SJSA1 (cell line): ENCODE data around the gene CYBRD1. TPM values are rescaled to one million over a fixed set of nuclear protein-coding genes. Genes with fewer than 3 reads are reported as not detected.
A peak's percentile ranks its signal among the peaks of the same experiment; 100 is the strongest.
"Not testable (repeated sequence)": the region's sequence is repeated elsewhere in the genome, so short reads cannot be mapped to it uniquely, and the experiment has no call there.

Source experiments
- DNase-seq, 2 experiments: peaks; one replicate each; pipeline ENCODE4 v3.0.0-alpha.2; 2015 to 2020; ENCODE audit warnings: low spot score in 2 of 2, low read depth in 1 of 2
- H3K27ac ChIP-seq: fragments of 250-450 bp; sonication (Bioruptor Pico); 2 replicates; pipeline ENCODE4 v1.5.1; 2020; ENCODE audit warnings: mild to moderate bottlenecking, moderate library complexity
- H3K27me3 ChIP-seq: fragments of 250-450 bp; sonication (Bioruptor Pico); replicated peaks from 2 replicates; pipeline ENCODE4 v1.5.1; 2020; ENCODE audit warnings: mild to moderate bottlenecking, moderate library complexity
- H3K36me3 ChIP-seq: fragments of 250-450 bp; sonication (Bioruptor Pico); 2 replicates; pipeline ENCODE4 v1.5.1; 2020; ENCODE audit warnings: mild to moderate bottlenecking
- H3K4me1 ChIP-seq: fragments of 250-450 bp; sonication (Bioruptor Pico); replicated peaks from 2 replicates; pipeline ENCODE4 v1.6.1; 2021; ENCODE audit warnings: mild to moderate bottlenecking
- H3K4me3 ChIP-seq: fragments of 250-450 bp; sonication (Bioruptor Pico); 2 replicates; pipeline ENCODE4 v1.5.1; 2020; ENCODE audit warnings: mild to moderate bottlenecking
- H3K9me3 ChIP-seq: fragments of 250-450 bp; sonication (Bioruptor Pico); replicated peaks from 2 replicates; pipeline ENCODE4 v1.5.1; 2020; ENCODE audit warnings: mild to moderate bottlenecking
- total RNA-seq: library from RNA; depleted of rRNA; stranded (reverse); fragments of >200 nt; shearing (Covaris generic); gene quantifications from 2 replicates; pipeline ENCODE4 v1.2.3, GENCODE V29; 2014

The CYBRD1 gene
- total RNA-seq, 1 experiment from 2014 or later, result 66.5 TPM

DNA sequence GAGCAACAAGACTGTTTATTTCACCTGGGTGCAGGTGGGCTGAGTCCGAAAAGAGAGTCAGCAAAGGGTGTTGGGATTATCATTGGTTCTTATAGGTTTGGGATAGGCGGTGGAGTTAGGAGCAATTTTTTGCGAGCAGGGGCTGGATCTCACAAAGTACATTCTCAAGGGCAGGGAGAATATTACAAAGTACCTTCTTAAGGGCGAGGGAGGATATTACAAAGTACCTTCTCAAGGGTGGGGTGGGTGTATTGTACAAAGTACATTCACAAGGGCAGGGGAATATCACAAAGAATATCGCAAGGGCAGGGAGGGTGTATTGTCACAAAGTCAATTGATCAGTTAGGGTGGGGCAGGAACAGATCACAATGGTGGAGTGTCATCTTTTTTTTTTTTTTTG is 24.6 kb upstream of the CYBRD1 start:
- H3K27ac ChIP-seq, H3K4me1 ChIP-seq, H3K4me3 ChIP-seq, H3K36me3 ChIP-seq, DNase-seq, H3K27me3 ChIP-seq, H3K9me3 ChIP-seq: not testable (repeated sequence)

DNA sequence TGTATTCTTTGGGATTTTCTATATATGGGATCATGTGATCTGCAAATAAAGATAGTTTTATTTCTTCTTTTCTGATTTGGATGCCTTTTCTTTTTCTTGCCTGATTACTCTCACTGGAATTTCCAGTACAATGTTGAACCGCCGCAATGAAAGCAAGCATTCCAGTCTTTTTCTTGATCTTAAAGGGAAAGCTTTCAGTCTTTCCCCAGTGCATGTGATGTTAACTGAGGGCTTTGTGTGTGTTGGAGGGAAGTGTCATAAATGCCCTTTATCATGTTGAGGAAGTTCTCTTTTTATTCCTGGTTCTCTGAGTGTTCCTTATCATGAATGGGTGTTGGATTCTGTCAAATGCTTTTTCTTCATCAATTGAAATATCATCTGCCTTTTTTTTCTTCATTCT is 16.9 kb upstream of the CYBRD1 start:
- Histone ChIP-seq H3K4me1 (peaks cover 9% of the 10 kb centered on the region; the same call in 1 of the 2 replicates), H3K27me3 (no peaks in the 10 kb centered on the region; the same call in 1 of the 2 replicates), H3K36me3 (no peaks in the 10 kb centered on the region), H3K27ac (peak overlapping the region; percentile 30; the same call in 1 of the 2 replicates), H3K4me3 (no peak overlapping the region), H3K9me3 (0 out of 2 replicates have a peak, but pooled peaks cover 4% of the 10 kb centered on the region)
- DNase-seq, result peak in 1 of 2 experiments; percentile 23

DNA sequence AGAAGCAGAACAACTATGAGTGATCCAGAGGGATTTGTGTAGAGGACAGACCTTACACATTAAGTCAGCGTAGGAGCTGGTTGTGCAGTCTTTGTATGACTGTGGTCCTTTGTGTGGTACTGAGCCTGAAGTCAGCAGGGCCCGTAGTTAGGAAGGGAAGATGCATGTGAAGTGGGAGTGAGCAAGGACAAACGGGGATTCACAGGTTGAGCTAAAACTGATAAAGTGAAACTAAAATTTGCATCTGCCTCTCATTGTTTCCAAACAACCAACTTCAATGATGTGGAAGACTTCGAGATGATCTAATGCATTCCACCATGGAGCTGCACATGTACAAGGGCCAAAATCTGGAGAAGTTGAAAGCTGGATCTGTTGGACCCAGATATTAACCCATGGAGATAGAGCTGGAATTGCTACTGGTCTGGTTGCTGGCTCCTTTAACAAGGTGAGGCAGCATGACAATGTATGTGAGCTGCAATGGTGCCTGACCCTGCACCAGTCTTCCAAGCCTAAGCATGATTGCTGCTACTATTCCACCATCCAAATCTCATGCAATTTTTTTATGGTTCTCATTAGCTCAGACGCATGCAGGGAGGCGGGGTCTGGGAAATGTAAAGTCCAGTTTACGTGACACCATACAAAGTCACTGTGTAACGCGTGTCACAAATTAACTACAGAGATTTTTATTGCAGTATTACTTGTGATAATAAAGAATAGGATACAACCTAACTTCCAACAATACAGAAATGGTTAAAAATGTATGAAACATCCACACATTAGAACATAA is 12.1 kb upstream of the CYBRD1 start:
- no peaks in the 10 kb centered on the region for H3K9me3 ChIP-seq
- H3K4me1 ChIP-seq, result peaks cover 7% of the 10 kb centered on the region; the same call in 1 of the 2 replicates
- H3K36me3 ChIP-seq, result no peaks in the 10 kb centered on the region
- no peak overlapping the region for H3K27ac ChIP-seq
- no peak overlapping the region for H3K4me3 ChIP-seq
- H3K27me3 ChIP-seq, result no peaks in the 10 kb centered on the region; the same call in 1 of the 2 replicates
- no peak for DNase-seq

DNA sequence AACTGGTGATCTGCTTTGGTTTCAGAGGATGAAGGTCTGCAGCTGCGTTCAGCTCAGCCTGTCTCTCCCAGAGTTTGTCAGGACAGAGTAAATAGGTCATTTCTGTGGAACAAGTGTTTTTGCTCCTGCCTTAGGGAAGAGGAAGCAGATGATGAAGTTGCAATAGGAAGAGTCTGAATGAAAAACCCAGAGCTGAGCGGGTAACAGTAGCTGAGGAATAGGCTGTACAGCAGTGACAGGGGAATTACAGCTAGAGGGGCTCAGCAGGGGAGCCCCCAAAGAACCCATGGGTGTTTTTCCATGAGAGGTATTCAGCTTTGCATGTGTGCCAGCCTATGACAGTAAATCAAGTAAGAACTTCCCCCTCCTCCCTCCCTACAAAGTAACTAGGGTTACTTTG is 10.3 kb upstream of the CYBRD1 start:
- H3K4me3 ChIP-seq, result no peak overlapping the region
- peaks cover 14% of the 10 kb centered on the region for H3K4me1 ChIP-seq
- no peak overlapping the region for H3K27ac ChIP-seq
- no peaks in the 10 kb centered on the region; the same call in 1 of the 2 replicates for H3K27me3 ChIP-seq
- no peaks in the 10 kb centered on the region for H3K36me3 ChIP-seq
- no peaks in the 10 kb centered on the region for H3K9me3 ChIP-seq
- DNase-seq, result no peak

DNA sequence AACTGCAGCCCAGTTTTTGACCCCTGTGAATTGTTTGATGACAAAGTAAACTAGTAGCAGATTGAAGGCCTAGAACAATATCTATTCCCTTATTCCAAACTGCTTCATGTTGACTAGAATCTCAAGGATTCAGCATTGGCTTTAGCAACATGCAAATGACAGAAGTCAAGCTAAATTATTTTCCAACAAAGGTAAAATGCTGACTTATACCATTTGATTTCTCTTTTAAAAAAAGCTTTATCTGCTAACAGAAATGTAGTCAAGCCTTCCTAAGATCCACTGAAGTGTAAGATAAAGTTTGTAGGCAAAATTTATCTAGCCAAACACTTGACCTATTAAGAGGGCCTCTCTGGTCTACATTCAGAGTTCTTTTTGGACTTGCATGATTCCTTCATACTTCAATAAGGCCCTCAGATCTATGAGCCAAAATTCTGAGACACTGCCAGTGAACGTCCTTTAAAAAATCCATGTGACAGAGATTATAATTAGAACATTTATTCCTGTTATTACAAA is 9.5 kb upstream of the CYBRD1 start:
- no peak overlapping the region for H3K4me3 ChIP-seq
- no peak overlapping the region for H3K27ac ChIP-seq

DNA sequence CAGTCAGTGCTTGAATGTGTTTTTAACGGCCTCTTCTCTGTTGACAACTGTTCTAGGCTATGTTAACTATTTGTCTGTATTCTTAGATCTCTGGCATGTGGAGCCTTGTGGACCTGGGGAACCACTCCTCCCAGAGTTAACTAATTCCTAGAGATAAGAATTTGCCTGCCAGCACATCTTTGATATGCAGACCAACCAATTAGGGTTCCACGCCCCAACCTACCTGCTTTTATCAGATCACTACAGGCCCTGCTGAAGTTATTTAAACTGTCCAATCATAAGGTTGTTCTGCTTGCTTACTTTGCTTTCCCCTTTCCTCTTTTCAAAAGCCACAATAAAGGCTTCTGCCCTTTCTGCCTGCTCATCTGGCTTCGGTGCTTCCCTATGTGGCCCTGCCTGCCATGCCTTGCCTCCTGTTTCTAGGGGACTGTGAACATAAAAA is 8.5 kb upstream of the CYBRD1 start:
- Histone ChIP-seq H3K9me3 (no peaks in the 10 kb centered on the region), H3K4me3 (no peak overlapping the region), H3K4me1 (peaks cover 14% of the 10 kb centered on the region)

More for the DNA sequence above, 9.5 kb upstream of the CYBRD1 start:
- no peaks in the 10 kb centered on the region for H3K9me3 ChIP-seq
- no peak for DNase-seq
- H3K4me1 ChIP-seq, result peaks cover 14% of the 10 kb centered on the region
- H3K36me3 ChIP-seq, result no peaks in the 10 kb centered on the region
- H3K27me3 ChIP-seq, result no peaks in the 10 kb centered on the region; the same call in 1 of the 2 replicates

DNA sequence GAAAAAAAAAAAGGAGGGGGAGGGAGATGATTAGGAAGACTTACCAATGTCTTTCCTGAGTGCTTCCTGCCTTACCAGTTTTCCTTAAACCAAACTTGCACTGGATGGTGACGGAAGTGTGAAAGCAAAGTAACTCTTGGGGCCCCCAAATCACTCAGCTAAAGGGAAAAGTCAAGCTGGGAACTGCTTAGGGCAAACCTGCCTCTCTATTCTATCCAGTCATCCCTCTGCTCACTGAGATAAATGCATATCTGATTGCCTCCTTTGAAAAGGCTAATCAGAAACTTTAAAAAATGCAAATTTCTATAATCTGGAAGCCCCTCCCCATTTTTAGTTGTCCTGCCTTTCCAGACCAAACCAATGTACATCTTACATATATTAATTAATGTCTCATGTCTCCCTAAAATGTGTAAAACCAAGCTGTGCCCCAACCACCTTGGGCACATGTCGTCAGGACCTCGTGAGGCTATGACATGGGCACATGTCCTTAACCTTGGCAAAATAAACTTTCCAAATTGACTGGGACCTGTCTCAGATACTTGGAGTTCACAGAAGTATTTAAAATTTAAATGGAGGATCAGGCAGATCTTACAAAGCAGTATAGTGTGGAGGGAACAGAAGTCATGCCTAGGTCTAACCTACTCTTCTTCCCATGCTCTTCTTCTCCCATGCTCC is 7.2 kb upstream of the CYBRD1 start:
- DNase-seq, result no peak
- no peaks in the 10 kb centered on the region for H3K36me3 ChIP-seq
- H3K4me1 ChIP-seq, result peaks cover 14% of the 10 kb centered on the region
- H3K27me3 ChIP-seq, result no peaks in the 10 kb centered on the region
- H3K27ac ChIP-seq, result no peak overlapping the region
- no peaks in the 10 kb centered on the region for H3K9me3 ChIP-seq
- no peak overlapping the region for H3K4me3 ChIP-seq

More for the DNA sequence above, 8.5 kb upstream of the CYBRD1 start:
- Histone ChIP-seq H3K27me3 (no peaks in the 10 kb centered on the region), H3K36me3 (no peaks in the 10 kb centered on the region), H3K27ac (no peak overlapping the region)
- no peak for DNase-seq

DNA sequence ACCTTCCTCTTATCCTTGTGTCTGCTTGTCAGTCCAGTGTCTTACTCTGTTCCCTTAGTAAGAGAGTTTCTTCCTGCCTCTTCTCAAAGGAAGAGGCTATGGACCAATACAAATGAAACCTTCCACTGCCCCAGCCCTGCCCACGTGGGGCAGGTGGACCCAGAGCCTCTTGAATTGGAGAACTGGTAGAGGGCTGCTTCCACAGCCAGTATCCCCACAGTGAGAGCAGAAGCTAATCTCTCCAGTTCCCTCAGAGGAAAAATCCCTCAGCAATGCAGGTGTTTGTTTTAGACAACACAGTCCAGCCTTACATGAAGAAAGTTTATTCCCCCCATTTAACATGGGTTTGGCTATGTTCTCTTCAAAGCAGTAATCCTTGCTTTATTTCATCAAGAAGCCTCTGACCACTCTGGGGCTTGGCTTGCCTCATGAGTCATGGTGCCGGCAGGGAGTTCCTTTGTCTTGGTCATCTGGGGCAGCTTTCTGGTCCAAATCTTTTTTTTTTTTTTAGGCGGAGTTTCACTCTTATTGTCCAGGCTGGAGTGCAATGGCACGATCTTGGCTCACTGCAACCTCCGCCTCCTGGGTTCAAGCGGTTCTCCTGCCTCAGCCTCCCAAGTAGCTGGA is 6.5 kb upstream of the CYBRD1 start:
- H3K27ac ChIP-seq, result no peak overlapping the region
- H3K27me3 ChIP-seq, result no peaks in the 10 kb centered on the region
- no peak overlapping the region for H3K4me3 ChIP-seq
- DNase-seq, result peak; percentile 70 to 82
- peaks cover 12% of the 10 kb centered on the region for H3K4me1 ChIP-seq
- no peaks in the 10 kb centered on the region for H3K9me3 ChIP-seq
- H3K36me3 ChIP-seq, result no peaks in the 10 kb centered on the region

DNA sequence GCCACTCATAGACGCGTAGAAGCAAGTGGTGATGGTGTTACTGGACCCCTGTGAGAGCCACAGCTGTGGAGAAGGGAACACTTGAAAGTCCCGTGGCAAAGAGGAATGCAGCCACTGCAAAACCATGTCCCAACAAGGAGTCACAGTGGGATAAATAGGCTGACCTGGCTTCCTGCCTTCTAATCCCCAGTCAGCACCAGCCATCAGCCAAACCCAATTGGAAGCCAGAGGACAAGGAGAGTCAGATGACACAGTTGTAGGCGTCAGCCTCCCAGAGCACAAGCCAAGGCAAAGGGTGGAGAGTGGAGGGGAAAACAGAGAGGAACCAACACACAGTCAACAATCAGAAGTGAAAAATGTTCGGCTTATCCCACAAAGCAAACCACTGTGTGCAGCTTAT is 5.5 kb upstream of the CYBRD1 start:
- Histone ChIP-seq H3K4me3 (no peak overlapping the region), H3K27ac (no peak overlapping the region), H3K36me3 (no peaks in the 10 kb centered on the region), H3K27me3 (no peaks in the 10 kb centered on the region), H3K9me3 (no peaks in the 10 kb centered on the region), H3K4me1 (peaks cover 19% of the 10 kb centered on the region)
- DNase-seq, result no peak

DNA sequence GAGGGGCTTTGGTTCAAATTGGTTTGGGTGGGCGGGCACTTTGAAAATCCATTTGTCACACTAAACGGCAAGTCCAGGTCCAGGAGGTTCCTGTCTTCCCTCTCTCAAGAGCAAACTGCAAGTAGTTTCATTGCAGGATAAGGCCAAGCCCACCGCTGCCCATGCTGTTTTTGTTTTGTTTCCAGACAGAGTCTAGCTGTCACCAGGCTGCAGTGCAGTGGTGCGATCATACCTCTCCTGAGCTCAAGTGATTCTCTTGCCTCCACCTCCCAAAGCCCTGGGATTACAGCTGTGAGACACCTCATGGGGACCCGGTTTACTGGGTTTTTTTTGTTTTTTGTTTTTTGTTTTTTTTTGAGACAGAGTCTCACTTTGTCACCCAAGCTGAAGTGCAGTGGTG is 1.8 kb upstream of the CYBRD1 start:
- DNase-seq, result no peak

DNA sequence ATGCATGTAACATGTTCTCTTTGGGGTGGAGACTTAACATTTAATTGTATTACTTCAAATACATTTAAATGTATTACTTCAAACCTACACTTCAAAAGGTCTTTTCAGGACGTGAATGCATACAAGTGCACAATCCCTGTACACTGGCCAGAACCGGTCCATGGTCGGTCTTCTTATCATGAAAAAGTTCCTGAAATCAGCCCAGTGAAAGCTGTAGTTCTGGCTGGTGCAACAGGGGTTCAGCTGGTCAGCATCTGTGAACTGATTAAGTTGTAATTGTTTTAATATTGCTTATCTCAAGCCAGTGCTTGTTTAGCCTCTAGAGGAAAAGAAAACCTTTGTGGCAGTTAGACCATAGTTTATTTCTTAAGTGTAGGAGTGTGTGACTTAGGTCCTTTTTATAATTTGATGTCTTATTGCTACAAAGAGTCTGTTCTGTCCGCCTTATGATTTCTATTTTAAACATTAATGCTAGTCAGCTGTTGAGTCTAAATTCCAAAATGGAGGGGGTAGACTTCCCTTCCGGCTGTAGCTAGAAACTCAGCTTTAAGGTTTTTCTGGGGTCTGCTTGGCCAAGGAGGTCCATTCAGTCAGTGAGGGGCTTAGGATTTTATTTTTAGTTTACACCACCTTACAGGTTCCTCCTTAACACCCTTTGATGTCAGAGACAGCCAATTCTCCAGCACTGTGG is 768 bp upstream of the CYBRD1 start:
- Histone ChIP-seq H3K27me3 (no peaks in the 10 kb centered on the region), H3K4me3 (peak overlapping the region; percentile 63), H3K36me3 (no peaks in the 10 kb centered on the region), H3K27ac (peak overlapping the region; percentile 53), H3K4me1 (peaks cover 15% of the 10 kb centered on the region), H3K9me3 (no peaks in the 10 kb centered on the region)
- DNase-seq, result no peak

More for the DNA sequence above, 1.8 kb upstream of the CYBRD1 start:
- Histone ChIP-seq H3K4me3 (no peak overlapping the region), H3K4me1 (peaks cover 26% of the 10 kb centered on the region), H3K27ac (no peak overlapping the region), H3K9me3 (no peaks in the 10 kb centered on the region), H3K36me3 (no peaks in the 10 kb centered on the region), H3K27me3 (no peaks in the 10 kb centered on the region)

DNA sequence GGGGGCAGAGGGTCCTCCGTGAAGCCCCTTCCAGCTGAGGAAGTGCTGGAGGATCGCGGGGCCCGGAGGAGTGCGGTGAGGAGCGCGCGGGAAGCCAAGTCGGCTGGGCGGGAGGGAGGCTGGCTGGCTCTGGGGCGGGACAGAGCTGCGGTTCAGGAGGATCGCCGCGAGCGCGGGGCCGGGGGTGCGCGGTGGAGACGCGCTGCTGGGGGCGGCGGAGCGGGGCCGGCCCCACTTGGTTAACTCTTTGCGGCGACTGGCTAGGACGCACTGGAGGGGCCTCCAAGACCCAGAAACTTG is 464 bp downstream of the CYBRD1 start:
- Histone ChIP-seq H3K27me3 (no peaks in the 10 kb centered on the region), H3K4me3 (peak overlapping the region; percentile 63), H3K27ac (peak overlapping the region; percentile 53), H3K36me3 (no peaks in the 10 kb centered on the region), H3K9me3 (no peaks in the 10 kb centered on the region), H3K4me1 (peaks cover 21% of the 10 kb centered on the region)
- peak in 1 of 2 experiments; percentile 46 for DNase-seq
